IPS-15b (cell line): ENCODE results near the gene UQCC2.

Experiments used
- H3K27me3 ChIP-seq: one replicate; pipeline ENCODE4 v1.6.1; 2013; ENCODE audit warnings: low read length; ENCODE audit not compliant: control insufficient read depth, insufficient read depth
- H3K36me3 ChIP-seq: one replicate; pipeline ENCODE4 v1.6.1; 2013; ENCODE audit warnings: low read length; ENCODE audit not compliant: control insufficient read depth, insufficient read depth
- H3K4me1 ChIP-seq: one replicate; pipeline ENCODE4 v1.6.1; 2013; ENCODE audit warnings: mild to moderate bottlenecking, low read length; ENCODE audit not compliant: control insufficient read depth, insufficient read depth
- H3K4me3 ChIP-seq: one replicate; pipeline ENCODE4 v1.5.1; 2013; ENCODE audit warnings: low read depth, low read length
- H3K9ac ChIP-seq: one replicate; pipeline ENCODE4 v1.6.1; 2013; ENCODE audit warnings: low read depth, mild to moderate bottlenecking, low read length
- H3K9me3 ChIP-seq: one replicate; pipeline ENCODE4 v1.6.1; 2013; ENCODE audit warnings: mild to moderate bottlenecking, low read length; ENCODE audit not compliant: control insufficient read depth, insufficient read depth

UQCC2 gene

DNA sequence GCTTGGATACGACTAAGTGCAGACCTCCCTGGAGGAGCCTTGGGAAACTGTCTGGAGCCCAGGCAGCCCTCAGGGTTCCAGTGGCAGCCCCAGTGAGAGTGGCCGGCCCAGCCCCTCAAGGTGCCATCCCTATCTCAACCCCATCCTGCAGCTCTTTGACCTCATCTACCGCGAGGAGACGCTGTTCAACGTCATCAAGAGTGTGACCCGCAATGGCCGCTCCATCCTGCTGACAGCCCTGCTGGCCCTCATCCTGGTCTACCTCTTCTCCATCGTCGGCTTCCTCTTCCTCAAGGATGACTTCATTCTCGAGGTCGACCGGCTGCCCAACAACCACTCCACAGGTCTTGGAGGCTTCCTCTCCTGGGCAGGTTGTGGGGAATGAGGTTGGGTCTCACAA lies 20.7 kb downstream of the UQCC2 start:
- Histone ChIP-seq H3K27me3 (no peaks in the 10 kb centered on the region), H3K36me3 (peaks cover 90% of the 10 kb centered on the region), H3K9ac (no peak overlapping the region), H3K4me1 (no peaks in the 10 kb centered on the region), H3K4me3 (no peak overlapping the region), H3K9me3 (no peaks in the 10 kb centered on the region)

DNA sequence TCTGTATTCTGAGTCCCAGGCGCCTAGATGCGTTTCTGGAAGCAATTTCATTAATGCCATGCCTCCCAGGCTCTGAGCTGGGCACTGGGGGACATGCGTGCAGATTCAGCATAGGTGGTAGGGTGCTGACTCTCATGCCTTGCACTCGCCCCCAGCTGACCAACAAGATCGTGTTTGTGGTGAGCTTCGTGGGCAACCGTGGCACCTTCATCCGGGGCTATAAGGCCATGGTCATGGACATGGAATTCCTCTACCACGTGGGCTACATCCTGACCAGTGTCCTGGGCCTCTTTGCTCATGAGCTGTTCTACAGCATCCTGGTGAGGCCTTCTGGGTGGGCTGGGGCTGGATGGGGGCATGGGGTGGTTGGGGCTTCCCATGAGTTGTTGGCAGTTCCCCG lies 21.6 kb downstream of the UQCC2 start:
- H3K9ac ChIP-seq: no peak overlapping the region
- no peaks in the 10 kb centered on the region for H3K4me1 ChIP-seq
- H3K36me3 ChIP-seq: peaks cover 91% of the 10 kb centered on the region

DNA sequence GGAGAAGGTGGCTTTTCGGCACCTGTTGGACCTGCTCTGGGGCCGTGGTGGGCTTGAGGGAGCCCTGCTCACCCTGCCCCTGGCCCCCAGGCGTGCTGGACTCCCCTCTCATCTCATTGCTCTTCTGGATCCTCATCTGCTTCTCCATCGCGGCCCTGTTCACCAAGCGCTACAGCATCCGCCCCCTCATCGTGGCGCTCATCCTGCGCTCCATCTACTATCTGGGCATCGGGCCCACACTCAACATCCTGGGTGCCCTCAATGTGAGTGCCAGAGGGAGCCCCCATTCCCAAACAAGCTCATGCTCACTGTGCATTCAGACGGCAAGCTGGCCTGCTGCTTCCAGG lies 22.4 kb downstream of the UQCC2 start:
- H3K9me3 ChIP-seq: no peaks in the 10 kb centered on the region
- H3K27me3 ChIP-seq: no peaks in the 10 kb centered on the region
- H3K36me3 ChIP-seq: peaks cover 93% of the 10 kb centered on the region
- no peaks in the 10 kb centered on the region for H3K4me1 ChIP-seq
- H3K9ac ChIP-seq: no peak overlapping the region
- no peak overlapping the region for H3K4me3 ChIP-seq

More for the DNA sequence above, 21.6 kb downstream of the UQCC2 start:
- Histone ChIP-seq H3K4me3 (no peak overlapping the region), H3K27me3 (no peaks in the 10 kb centered on the region), H3K9me3 (no peaks in the 10 kb centered on the region)

DNA sequence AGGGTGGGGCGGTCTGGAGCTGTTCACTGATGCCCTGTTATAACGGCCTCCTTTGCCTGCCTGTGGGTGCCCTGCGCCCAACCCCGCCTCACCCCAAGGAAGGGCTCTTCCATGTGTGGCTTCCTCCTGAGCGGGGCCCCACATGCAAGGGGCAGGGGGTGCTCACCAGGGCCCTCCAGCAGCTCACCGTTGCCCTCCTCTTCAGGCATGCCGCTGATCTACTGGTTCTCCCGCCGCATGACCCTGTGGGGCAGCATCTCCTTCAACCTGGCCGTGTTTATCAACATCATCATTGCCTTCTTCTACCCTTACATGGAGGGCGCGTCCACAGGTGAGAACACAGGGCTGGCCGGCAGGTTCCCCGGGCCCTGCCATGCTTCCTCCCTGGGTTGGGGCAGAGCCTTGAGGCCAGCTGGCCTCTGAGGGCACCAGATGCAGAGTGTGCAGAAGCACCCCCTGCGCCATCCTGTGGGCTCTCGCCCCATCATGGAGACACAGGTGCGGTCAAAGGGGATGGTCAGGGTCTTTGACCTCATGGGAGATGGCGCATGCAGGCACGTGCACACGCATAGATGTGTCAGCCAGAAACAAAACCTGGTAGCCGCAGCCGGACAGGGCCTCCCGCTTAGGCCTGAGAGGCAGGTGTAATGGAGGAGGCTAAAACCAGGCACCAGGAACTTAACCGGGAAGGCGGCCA lies 22.9 kb downstream of the UQCC2 start:
- H3K27me3 ChIP-seq: no peaks in the 10 kb centered on the region
- no peak overlapping the region for H3K4me3 ChIP-seq
- no peaks in the 10 kb centered on the region for H3K9me3 ChIP-seq
- H3K4me1 ChIP-seq: no peaks in the 10 kb centered on the region
- H3K9ac ChIP-seq: no peak overlapping the region
- peaks cover 94% of the 10 kb centered on the region for H3K36me3 ChIP-seq

DNA sequence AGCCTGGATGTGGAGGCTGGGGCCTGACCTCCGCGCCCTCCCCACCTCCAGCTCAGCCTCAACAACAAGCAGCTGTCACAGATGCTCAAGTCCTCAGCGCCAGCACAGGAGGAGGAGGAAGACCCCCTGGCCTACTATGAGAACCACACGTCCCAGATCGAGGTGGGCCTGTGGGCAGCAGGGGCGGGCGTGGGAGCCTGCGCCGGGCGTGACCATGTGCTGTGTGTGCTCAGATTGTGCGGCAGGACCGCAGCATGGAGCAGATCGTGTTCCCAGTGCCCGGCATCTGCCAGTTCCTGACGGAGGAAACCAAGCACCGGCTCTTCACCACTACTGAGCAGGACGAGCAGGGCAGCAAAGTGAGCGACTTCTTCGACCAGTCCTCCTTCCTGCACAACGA lies 23.5 kb downstream of the UQCC2 start:
- H3K9ac ChIP-seq: no peak overlapping the region
- no peak overlapping the region for H3K4me3 ChIP-seq
- H3K4me1 ChIP-seq: no peaks in the 10 kb centered on the region
- H3K36me3 ChIP-seq: peaks cover 94% of the 10 kb centered on the region
- H3K9me3 ChIP-seq: no peaks in the 10 kb centered on the region
- H3K27me3 ChIP-seq: no peaks in the 10 kb centered on the region

DNA sequence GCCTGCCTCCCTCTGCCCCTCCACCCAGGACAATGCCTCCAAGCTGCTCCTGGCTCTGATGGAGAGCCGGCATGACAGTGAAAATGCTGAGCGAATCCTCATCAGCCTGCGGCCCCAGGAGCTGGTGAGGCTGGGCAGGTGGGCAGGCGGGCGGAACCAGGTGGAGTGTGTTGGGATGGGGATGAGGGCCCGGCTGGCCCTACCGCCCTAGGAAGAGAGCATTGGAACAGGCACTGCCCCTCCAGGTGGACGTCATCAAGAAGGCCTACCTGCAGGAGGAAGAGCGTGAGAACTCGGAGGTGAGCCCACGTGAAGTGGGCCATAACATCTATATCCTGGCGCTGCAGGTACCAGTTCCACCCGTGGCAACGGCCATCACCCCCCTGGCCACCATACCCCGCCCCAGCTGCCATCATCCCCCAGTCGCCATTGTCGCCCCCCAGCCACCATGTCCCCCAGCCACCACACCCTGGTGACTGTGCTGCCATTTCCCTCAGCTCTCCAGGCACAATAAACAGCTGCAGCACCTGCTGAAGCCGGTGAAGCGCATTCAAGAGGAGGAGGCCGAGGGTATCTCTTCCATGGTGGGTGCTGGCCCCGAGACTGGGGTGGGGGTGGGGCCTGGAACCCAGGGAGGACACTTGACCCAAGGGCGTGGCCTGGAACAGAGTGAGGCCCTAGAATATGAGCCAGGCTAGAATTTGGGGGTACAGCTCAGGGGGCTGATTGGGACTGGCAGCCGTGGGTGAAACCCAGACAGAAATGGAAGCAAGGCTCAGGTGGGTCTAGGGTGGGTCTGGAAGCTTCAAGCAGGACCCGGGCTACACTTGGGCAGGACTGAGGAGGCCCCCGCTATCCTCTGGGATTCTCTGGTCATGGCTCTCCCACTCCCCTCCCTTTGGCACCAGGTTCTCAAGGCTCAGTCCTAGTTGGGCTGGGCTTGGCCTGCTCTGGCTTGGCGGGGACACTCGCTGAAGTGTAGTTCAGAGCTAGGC lies 24.2 kb downstream of the UQCC2 start:
- H3K4me3 ChIP-seq: no peak overlapping the region
- H3K9me3 ChIP-seq: no peaks in the 10 kb centered on the region
- no peaks in the 10 kb centered on the region for H3K27me3 ChIP-seq
- H3K36me3 ChIP-seq: peaks cover 94% of the 10 kb centered on the region
- no peaks in the 10 kb centered on the region for H3K4me1 ChIP-seq
- no peak overlapping the region for H3K9ac ChIP-seq

DNA sequence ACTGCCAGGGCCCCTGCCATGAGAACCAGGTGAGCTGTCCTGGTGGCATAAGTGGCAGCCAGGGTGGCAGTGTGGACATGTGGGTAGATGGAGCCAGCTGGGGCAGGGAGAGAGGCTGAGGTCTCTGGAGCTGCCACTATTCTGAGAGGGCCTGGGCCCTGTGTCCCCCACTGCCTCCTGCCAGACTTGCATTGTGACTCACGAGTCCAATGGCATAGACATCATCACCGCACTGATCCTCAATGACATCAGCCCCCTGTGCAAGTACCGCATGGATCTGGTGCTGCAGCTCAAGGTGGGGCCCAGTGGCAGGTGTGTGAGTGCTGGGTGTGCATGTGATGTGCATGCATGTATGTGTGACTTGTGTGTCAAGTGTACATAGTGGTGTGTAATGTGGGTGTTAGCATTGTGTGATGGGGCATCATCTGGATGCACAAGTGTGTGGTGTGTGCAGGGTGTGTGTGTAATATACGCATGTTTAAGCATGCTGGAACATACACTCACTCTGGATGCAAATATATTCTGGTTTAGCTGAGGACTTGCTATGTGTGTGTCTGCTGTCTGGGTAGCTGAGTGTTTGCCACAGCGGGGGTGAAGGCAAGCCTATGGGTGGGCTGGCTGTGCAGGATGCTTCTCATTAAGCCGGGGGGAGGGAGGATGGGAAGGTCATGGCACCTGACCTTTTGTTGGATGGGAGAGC lies 25.1 kb downstream of the UQCC2 start:
- Histone ChIP-seq H3K4me1 (no peaks in the 10 kb centered on the region), H3K36me3 (peaks cover 90% of the 10 kb centered on the region), H3K4me3 (no peak overlapping the region), H3K9ac (no peak overlapping the region), H3K9me3 (no peaks in the 10 kb centered on the region), H3K27me3 (no peaks in the 10 kb centered on the region)

DNA sequence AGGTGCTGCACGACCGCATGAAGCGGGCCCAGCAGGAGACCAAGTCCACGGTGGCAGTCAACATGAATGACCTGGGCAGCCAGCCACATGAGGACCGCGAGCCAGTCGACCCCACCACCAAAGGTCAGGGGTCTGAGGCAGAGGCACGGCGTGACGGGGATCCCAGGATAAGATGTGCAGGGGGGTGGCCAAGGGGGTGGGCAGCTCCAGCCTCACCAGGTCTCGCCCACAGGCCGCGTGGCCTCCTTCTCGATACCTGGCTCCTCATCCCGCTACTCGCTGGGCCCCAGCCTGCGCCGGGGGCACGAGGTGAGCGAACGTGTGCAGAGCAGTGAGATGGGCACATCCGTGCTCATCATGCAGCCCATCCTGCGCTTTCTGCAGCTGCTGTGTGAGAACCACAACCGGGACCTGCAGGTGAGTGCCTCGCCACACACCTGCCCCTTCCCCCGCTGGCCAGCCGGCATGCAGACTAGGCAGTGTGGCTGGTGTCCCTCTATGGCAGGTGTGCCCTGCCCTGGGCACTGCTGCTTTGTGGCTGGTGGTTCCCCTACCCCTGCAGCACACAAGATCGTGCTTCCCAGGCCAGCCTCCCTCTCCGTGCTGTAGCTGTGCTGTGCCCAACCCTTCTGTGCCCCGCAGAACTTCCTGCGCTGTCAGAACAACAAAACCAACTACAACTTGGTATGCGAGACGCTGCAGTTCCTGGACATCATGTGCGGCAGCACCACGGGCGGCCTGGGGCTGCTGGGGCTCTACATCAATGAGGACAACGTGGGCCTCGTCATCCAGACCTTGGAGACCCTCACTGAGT lies 25.9 kb downstream of the UQCC2 start:
- H3K9me3 ChIP-seq: no peaks in the 10 kb centered on the region
- H3K9ac ChIP-seq: no peak overlapping the region
- no peak overlapping the region for H3K4me3 ChIP-seq
- no peaks in the 10 kb centered on the region for H3K27me3 ChIP-seq
- H3K4me1 ChIP-seq: no peaks in the 10 kb centered on the region
- H3K36me3 ChIP-seq: peaks cover 86% of the 10 kb centered on the region

DNA sequence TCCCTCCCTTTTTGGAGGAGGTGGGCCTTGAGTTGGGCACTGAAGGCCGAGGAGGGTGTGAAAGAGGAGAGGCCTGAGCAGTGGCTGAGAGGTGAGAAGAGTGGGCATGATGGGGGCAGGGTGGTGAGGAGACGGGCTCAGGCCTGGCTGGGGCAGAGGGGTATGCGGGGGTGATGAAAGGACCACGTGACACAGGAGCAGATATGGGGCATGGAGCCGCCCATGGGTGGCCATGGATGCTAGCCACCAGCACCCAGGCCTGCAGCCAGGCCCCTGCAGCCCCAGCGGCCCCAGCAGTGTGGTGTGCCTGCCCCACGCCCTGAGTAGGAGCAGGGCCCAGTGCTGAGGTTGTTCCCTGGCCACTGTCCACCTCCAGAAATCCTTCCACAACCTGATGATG lies 26.5 kb downstream of the UQCC2 start:
- Histone ChIP-seq H3K36me3 (peaks cover 86% of the 10 kb centered on the region), H3K9ac (no peak overlapping the region), H3K9me3 (no peaks in the 10 kb centered on the region), H3K4me1 (no peaks in the 10 kb centered on the region), H3K4me3 (no peak overlapping the region), H3K27me3 (no peaks in the 10 kb centered on the region)

DNA sequence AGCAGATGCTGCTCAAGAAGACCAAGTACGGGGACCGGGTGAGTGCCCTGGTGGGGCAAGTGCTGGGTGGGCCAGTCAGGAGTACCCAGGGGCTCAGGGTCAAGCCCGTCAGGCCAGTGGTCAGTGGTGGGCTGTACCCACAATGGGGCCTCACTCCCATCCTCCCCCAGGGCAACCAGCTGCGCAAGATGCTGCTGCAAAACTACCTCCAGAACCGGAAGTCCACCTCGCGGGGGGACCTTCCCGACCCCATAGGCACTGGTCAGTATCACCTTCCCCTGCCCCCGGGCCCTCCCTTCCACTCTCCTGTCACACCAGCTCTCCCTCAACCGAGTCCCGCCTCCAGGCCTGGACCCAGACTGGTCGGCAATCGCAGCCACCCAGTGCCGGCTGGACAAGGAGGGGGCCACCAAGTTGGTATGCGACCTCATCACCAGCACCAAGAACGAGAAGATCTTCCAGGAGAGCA lies 27.0 kb downstream of the UQCC2 start:
- H3K9ac ChIP-seq: no peak overlapping the region
- H3K4me1 ChIP-seq: no peaks in the 10 kb centered on the region
- H3K9me3 ChIP-seq: no peaks in the 10 kb centered on the region
- H3K27me3 ChIP-seq: no peaks in the 10 kb centered on the region
- H3K36me3 ChIP-seq: peaks cover 85% of the 10 kb centered on the region
- H3K4me3 ChIP-seq: no peak overlapping the region
